Immature natural killer cell (primary cell): Measurements from ENCODE around the gene FOXD2. TPM values are rescaled to one million over a fixed set of nuclear protein-coding genes. Genes with fewer than 3 reads are reported as not detected.
A peak's percentile ranks its signal among the peaks of the same experiment; 100 is the strongest.

Source experiments
- DNase-seq, 3 donors: peaks; one replicate each; pipeline ENCODE4 v3.0.0; 2022; ENCODE audit warnings: mixed read lengths in 1 of 3
- H3K27ac Mint-ChIP-seq, 6 donors: one replicate each; pipeline ENCODE4 v1.8.0; 2020; ENCODE audit warnings: mixed read lengths in 6 of 6, mild to moderate bottlenecking in 5 of 6, inconsistent platforms in 4 of 6, moderate library complexity in 3 of 6
- H3K27me3 Mint-ChIP-seq, 3 donors: one replicate each; pipeline ENCODE4 v1.8.0; 2020 to 2021; ENCODE audit warnings: low read depth in 3 of 3, mild to moderate bottlenecking in 3 of 3, mixed read lengths in 3 of 3, moderate library complexity in 3 of 3, inconsistent platforms in 1 of 3
- H3K36me3 Mint-ChIP-seq, 3 donors: one replicate each; pipeline ENCODE4 v1.8.0; 2020; ENCODE audit warnings: mixed read lengths in 3 of 3, inconsistent platforms in 2 of 3, mild to moderate bottlenecking in 2 of 3
- H3K4me1 Mint-ChIP-seq, 2 donors: one replicate each; pipeline ENCODE4 v1.8.0; 2020; ENCODE audit warnings: inconsistent platforms in 2 of 2, mild to moderate bottlenecking in 2 of 2, mixed read lengths in 2 of 2, moderate library complexity in 1 of 2
- H3K4me3 Mint-ChIP-seq, 5 donors: one replicate each; pipeline ENCODE4 v1.8.0; 2020; ENCODE audit warnings: mild to moderate bottlenecking in 5 of 5, mixed read lengths in 5 of 5, inconsistent platforms in 3 of 5, moderate library complexity in 3 of 5
- H3K9me3 Mint-ChIP-seq, 6 donors: one replicate each; pipeline ENCODE4 v1.8.0; 2020; ENCODE audit warnings: mild to moderate bottlenecking in 6 of 6, mixed read lengths in 6 of 6, inconsistent platforms in 4 of 6, moderate library complexity in 3 of 6
- polyA plus RNA-seq, 3 donors: library from polyadenylated mRNA; unstranded; fragments of 300-500 nt; fragmentation: Illumina TruSeq; gene quantifications; one replicate each; pipeline ENCODE4 v1.2.3, GENCODE V29; 2021

FOXD2 gene
- under 1 TPM; 0.03 to 0.40 (median 0.26) TPM for polyA plus RNA-seq

GRCh38 chr1:47437447-47438164 lies at the start of gene FOXD2:
FOXD2 (plus strand) TSS chr1:47438044; CDS start chr1:47438136, 92 bp downstream.
- H3K4me1 Mint-ChIP-seq = peaks cover 42 to 43% of the 10 kb centered on the region in 2 donors
- peaks cover 10 to 31% (median 11%) of the 10 kb centered on the region in 3 donors for H3K27me3 Mint-ChIP-seq
- DNase-seq = peak; percentile 92 to 94 (median 93)
- H3K9me3 Mint-ChIP-seq = no peaks in the 10 kb centered on the region
- H3K4me3 Mint-ChIP-seq = peak within 1 kb of the TSS; percentile 90 to 94 (median 94)
- H3K36me3 Mint-ChIP-seq = peaks cover 0 to 5% (median 0%) of the 10 kb centered on the region in 3 donors
- peak within 1 kb of the TSS; percentile 82 to 92 (median 86) for H3K27ac Mint-ChIP-seq

- Mint-ChIP-seq H3K9me3 (no peaks in the 10 kb centered on the region), H3K27ac (no peak overlapping the region)
Observed at GRCh38 chr1:47388891-47389238, 49.0 kb upstream of the FOXD2 start.

DNA sequence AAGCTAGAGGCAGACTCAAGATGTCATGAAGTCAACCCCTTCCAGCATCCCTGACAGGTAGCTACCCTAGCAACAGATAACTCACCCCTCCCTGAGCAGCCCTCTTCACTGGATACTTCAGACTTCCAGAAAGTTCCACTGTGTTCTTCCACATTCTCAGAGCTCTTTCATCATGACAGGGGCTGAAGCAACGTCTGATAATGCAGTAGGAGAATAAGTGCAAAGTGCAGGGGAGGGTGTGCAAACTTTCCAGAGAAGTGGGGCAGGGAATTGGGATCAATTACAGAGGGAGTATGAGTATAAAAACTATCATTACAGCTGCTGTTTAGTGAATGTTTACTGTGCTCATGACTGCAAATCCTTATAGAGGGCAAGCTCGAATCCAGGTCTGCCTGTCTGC lies 48.1 kb upstream of the FOXD2 start:
- no peak overlapping the region for H3K4me3 Mint-ChIP-seq
- no peaks in the 10 kb centered on the region for H3K4me1 Mint-ChIP-seq
- no peak for DNase-seq
- peaks cover 0 to 4% (median 0%) of the 10 kb centered on the region in 3 donors for H3K36me3 Mint-ChIP-seq
- H3K27me3 Mint-ChIP-seq = peaks cover 2 to 5% (median 3%) of the 10 kb centered on the region in 3 donors
- H3K27ac Mint-ChIP-seq = no peak overlapping the region
- H3K9me3 Mint-ChIP-seq = no peaks in the 10 kb centered on the region

More at GRCh38 chr1:47388891-47389238, 49.0 kb upstream of the FOXD2 start:
- Mint-ChIP-seq H3K4me1 (no peaks in the 10 kb centered on the region), H3K27me3 (peaks cover 0 to 5% (median 2%) of the 10 kb centered on the region in 3 donors), H3K4me3 (no peak overlapping the region), H3K36me3 (peaks cover 0 to 4% (median 0%) of the 10 kb centered on the region in 3 donors)
- peak; percentile 7 to 19 (median 18) for DNase-seq

GRCh38 chr1:47390843-47391242 lies 47.0 kb upstream of the FOXD2 start:
- no peaks in the 10 kb centered on the region for H3K4me1 Mint-ChIP-seq
- H3K27me3 Mint-ChIP-seq = peaks cover 2 to 5% (median 3%) of the 10 kb centered on the region in 3 donors
- no peak overlapping the region for H3K4me3 Mint-ChIP-seq
- no peak for DNase-seq
- no peak overlapping the region for H3K27ac Mint-ChIP-seq
- peaks cover 0 to 4% (median 0%) of the 10 kb centered on the region in 3 donors for H3K36me3 Mint-ChIP-seq
- H3K9me3 Mint-ChIP-seq = no peaks in the 10 kb centered on the region

DNA sequence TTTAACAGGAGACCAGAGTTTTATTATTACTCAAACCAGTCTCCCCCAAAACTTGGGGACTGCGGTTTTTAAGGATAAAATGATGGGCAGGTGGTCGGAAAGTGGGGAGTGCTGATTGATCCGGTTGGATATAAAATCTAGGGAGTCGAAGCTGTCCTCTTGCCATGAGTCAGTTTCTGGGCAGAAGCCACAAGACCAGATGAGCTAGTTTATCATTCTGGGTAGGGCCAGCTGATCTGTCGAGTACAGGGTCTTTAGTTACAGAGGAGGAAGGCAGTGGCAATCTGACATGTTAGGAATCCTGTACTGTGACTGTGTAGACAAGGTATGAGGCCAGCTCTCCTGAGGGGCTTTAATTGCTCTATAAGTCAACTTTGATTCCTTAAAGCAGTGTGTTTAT lies 44.7 kb upstream of the FOXD2 start:
- Mint-ChIP-seq H3K4me1 (no peaks in the 10 kb centered on the region), H3K4me3 (no peak overlapping the region), H3K27me3 (peaks cover 2 to 5% (median 3%) of the 10 kb centered on the region in 3 donors), H3K9me3 (no peaks in the 10 kb centered on the region), H3K36me3 (peaks cover 0 to 4% (median 0%) of the 10 kb centered on the region in 3 donors), H3K27ac (no peak overlapping the region)
- DNase-seq = no peak

- H3K9me3 Mint-ChIP-seq = no peaks in the 10 kb centered on the region
- H3K27me3 Mint-ChIP-seq = peaks cover 2 to 9% (median 3%) of the 10 kb centered on the region in 3 donors
- no peak overlapping the region for H3K27ac Mint-ChIP-seq
- no peaks in the 10 kb centered on the region for H3K4me1 Mint-ChIP-seq
- DNase-seq = no peak
- peaks cover 0 to 4% (median 0%) of the 10 kb centered on the region in 3 donors for H3K36me3 Mint-ChIP-seq
- H3K4me3 Mint-ChIP-seq = no peak overlapping the region
Observed at GRCh38 chr1:47395433-47395832, 42.4 kb upstream of the FOXD2 start.

DNA sequence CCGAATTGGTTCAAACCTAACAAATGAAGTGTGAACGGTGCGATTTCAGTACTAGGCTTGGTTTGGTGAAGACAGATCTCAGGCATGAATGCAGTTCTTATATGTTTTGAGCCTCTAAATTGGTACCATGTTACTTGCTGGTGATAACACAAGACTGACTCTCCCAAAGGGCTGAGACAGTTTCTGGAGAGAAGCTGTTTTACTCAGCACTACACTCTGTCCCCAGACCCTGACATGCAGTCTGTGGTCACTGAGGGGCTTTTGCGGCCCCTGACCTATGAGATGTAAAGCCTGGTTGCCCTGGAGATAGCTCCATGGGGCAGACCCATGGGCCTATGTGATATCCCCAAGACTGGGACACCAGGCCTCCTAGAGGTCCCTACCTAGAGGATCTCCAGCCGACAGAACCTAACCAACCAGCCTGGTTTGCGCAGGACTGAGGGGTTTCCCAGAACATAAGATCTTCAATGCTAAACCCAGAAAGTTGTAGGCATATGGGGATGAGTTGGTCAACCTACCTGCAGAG lies 41.1 kb upstream of the FOXD2 start:
- H3K27me3 Mint-ChIP-seq = peaks cover 0 to 9% (median 3%) of the 10 kb centered on the region in 3 donors
- DNase-seq = no peak
- peaks cover 0 to 9% (median 0%) of the 10 kb centered on the region in 3 donors for H3K36me3 Mint-ChIP-seq
- H3K4me3 Mint-ChIP-seq = no peak overlapping the region
- H3K9me3 Mint-ChIP-seq = peaks cover 0 to 1% (median 0%) of the 10 kb centered on the region in 6 donors
- no peaks in the 10 kb centered on the region for H3K4me1 Mint-ChIP-seq
- no peak overlapping the region for H3K27ac Mint-ChIP-seq

DNA sequence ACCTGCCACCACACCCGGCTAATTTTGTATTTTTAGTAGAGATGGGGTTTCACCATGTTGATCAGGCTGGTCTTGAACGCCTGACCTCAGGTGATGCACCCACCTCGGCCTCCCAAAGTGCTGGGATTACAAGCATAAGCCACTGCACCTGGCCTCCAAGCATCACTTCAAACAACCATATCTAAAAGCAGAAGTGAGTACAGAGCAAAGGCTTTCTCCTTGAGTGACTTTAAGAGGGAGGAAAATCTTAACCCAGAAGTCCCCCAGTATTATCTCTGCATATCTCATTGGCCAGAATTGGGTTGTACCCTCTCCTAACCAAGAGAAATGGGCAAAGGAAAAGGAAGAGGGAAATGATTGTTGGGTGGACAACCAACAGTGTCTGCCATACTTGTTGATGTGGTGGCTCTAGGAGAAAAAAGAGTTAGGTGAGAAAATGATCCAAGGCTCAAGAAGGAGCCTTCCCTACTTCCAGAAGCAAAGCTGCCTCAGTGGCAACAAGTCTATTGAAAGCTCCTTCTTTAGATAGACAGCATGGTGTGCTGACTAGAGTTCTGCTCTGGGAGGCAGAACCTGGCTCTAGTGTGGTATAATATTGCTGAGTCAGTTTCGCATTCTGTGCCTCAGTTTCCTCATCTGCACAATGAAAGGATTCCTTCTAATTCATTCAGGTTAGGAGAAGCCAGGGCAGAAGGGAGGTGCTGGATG lies 38.6 kb upstream of the FOXD2 start:
- H3K36me3 Mint-ChIP-seq = peaks cover 0 to 5% (median 0%) of the 10 kb centered on the region in 3 donors
- peaks cover 2 to 7% (median 2%) of the 10 kb centered on the region in 3 donors for H3K27me3 Mint-ChIP-seq
- H3K4me1 Mint-ChIP-seq = no peaks in the 10 kb centered on the region
- H3K4me3 Mint-ChIP-seq = no peak overlapping the region
- H3K27ac Mint-ChIP-seq = no peak overlapping the region
- DNase-seq = no peak
- peaks cover 0 to 1% (median 0%) of the 10 kb centered on the region in 6 donors for H3K9me3 Mint-ChIP-seq

GRCh38 chr1:47399846-47400155 lies 38.0 kb upstream of the FOXD2 start:
- Mint-ChIP-seq H3K27ac (no peak overlapping the region), H3K4me1 (no peaks in the 10 kb centered on the region), H3K27me3 (peaks cover 2 to 7% (median 2%) of the 10 kb centered on the region in 3 donors), H3K9me3 (peaks cover 0 to 1% (median 0%) of the 10 kb centered on the region in 6 donors), H3K36me3 (peaks cover 0 to 5% (median 0%) of the 10 kb centered on the region in 3 donors), H3K4me3 (no peak overlapping the region)
- no peak for DNase-seq

DNA sequence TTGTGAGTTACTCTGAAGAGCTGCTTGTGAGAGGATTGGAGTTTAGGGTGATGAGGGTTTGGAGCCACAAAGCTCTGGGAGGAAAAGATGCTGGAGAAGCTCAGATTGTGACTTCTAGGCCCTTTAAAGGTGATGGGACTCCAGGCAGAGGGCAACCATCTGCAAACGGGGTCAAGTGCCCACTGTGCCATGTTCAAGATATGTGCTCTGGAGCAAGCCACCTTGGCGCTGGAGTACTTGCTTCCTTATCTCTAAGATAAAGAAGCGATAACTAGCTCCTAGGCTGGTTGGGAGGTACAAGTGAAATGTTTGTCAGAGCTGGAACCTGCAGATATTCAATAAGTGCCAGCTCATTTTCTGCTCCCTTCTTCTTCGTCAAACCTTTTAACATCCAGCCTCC lies 36.1 kb upstream of the FOXD2 start:
- Mint-ChIP-seq H3K27ac (no peak overlapping the region), H3K9me3 (peaks cover 0 to 1% (median 0%) of the 10 kb centered on the region in 6 donors), H3K4me1 (no peaks in the 10 kb centered on the region), H3K36me3 (peaks cover 0 to 5% (median 0%) of the 10 kb centered on the region in 3 donors), H3K4me3 (no peak overlapping the region), H3K27me3 (peaks cover 2 to 7% (median 2%) of the 10 kb centered on the region in 3 donors)
- DNase-seq = no peak

GRCh38 chr1:47402591-47402990 lies 35.3 kb upstream of the FOXD2 start:
- H3K9me3 Mint-ChIP-seq = peaks cover 0 to 1% (median 0%) of the 10 kb centered on the region in 6 donors
- no peak overlapping the region for H3K4me3 Mint-ChIP-seq
- no peaks in the 10 kb centered on the region for H3K4me1 Mint-ChIP-seq
- peaks cover 0 to 5% (median 0%) of the 10 kb centered on the region in 3 donors for H3K36me3 Mint-ChIP-seq
- peaks cover 2 to 4% (median 2%) of the 10 kb centered on the region in 3 donors for H3K27me3 Mint-ChIP-seq
- no peak for DNase-seq
- H3K27ac Mint-ChIP-seq = no peak overlapping the region

GRCh38 chr1:47403321-47403910 lies 34.4 kb upstream of the FOXD2 start:
- Mint-ChIP-seq H3K36me3 (peaks cover 0 to 5% (median 0%) of the 10 kb centered on the region in 3 donors), H3K27ac (no peak overlapping the region), H3K9me3 (peaks cover 0 to 1% (median 0%) of the 10 kb centered on the region in 6 donors), H3K27me3 (peaks cover 2 to 4% (median 2%) of the 10 kb centered on the region in 3 donors), H3K4me1 (no peaks in the 10 kb centered on the region), H3K4me3 (no peak overlapping the region)
- DNase-seq = no peak

DNA sequence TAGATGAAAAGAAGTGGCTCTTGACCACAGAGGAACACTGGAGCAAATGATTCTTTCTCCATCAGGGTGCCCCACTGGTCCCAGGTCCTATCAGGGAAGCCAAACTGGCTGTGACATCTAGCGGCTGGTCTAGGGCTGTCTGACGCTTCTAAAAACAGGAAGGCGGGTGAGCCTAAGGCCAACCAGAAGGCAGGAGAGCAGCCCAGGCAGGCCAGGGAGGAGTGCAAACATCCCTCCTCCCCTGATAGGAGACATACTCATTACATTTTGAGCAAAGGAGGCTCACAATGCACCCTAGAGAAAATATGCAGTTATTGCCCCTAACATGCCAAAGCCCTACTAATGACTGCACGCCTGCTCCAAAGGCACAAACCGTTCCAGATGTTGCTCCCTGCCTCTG lies 32.1 kb upstream of the FOXD2 start:
- no peak overlapping the region for H3K27ac Mint-ChIP-seq
- H3K27me3 Mint-ChIP-seq = peaks cover 0 to 4% (median 2%) of the 10 kb centered on the region in 3 donors
- no peaks in the 10 kb centered on the region for H3K4me1 Mint-ChIP-seq
- no peak for DNase-seq
- H3K36me3 Mint-ChIP-seq = peaks cover 0 to 5% (median 0%) of the 10 kb centered on the region in 3 donors
- peaks cover 0 to 1% (median 0%) of the 10 kb centered on the region in 6 donors for H3K9me3 Mint-ChIP-seq
- H3K4me3 Mint-ChIP-seq = no peak overlapping the region
